Measurements from ENCODE around the gene GP5. TPM values are rescaled to one million over a fixed set of nuclear protein-coding genes. Genes with fewer than 3 reads are reported as not detected.

Gene GP5
- total and polyA plus RNA-seq, 4 donors: 0.03 to 3.3 (median 0.16) TPM

- H3K9me3 ChIP-seq (ENCODE audit: control insufficient read depth in 4 of 4, low read length in 3 of 4): no peaks in the 10 kb centered on the region
- peaks cover 5 to 50% (median 30%) of the 10 kb centered on the region in 4 donors for H3K36me3 ChIP-seq (ENCODE audit: control insufficient read depth in 4 of 4, insufficient read depth in 3 of 4, low read depth in 1 of 4, low read length in 3 of 4)
- no peak overlapping the region for H3K4me3 ChIP-seq (ENCODE audit: low read depth in 1 of 3, low read length in 3 of 3)
- H3K9ac ChIP-seq (ENCODE audit: low read depth in 1 of 2, low read length in 2 of 2): no peak overlapping the region
- no peak overlapping the region for H3K27ac ChIP-seq (ENCODE audit: low read depth in 1 of 2, low read length in 2 of 2)
- TF ChIP-seq JUND (IDR thresholded peaks at IDR 0.05) (no peak), CTCF (IDR thresholded peaks at IDR 0.05; ENCODE audit: low read depth, low read length, missing input control) (no peak), GABPA (IDR thresholded peaks at IDR 0.05 in 1 of 2, conservative IDR thresholded peaks at IDR 0.05 in 1 of 2) (no peak), HNF4G (IDR thresholded peaks at IDR 0.05) (no peak), HNF4A (conservative IDR thresholded peaks at IDR 0.05) (no peak), ZBTB33 (IDR thresholded peaks at IDR 0.05) (no peak), FOXA2 (IDR thresholded peaks at IDR 0.05) (no peak), RAD21 (IDR thresholded peaks at IDR 0.05) (no peak), SP1 (IDR thresholded peaks at IDR 0.05) (no peak), EGR1 (IDR thresholded peaks at IDR 0.05; ENCODE audit: low read depth in 2 of 2) (no peak), MAX (IDR thresholded peaks at IDR 0.05) (no peak), YY1 (IDR thresholded peaks at IDR 0.05) (no peak), TAF1 (conservative IDR thresholded peaks at IDR 0.05) (no peak), REST (IDR thresholded peaks at IDR 0.05) (no peak), FOXA1 (IDR thresholded peaks at IDR 0.05) (no peak), RXRA (IDR thresholded peaks at IDR 0.05) (no peak), NR2F2 (IDR thresholded peaks at IDR 0.05) (no peak), ATF3 (IDR thresholded peaks at IDR 0.05) (no peak)
- no peak for DNase-seq (ENCODE audit: low spot score)
- H3K27me3 ChIP-seq (ENCODE audit: control insufficient read depth in 4 of 4, insufficient read depth in 4 of 4, low read length in 3 of 4): no peaks in the 10 kb centered on the region
- 51% methylated on average over 2 of the region's 2 CpGs for WGBS
- H3K4me1 ChIP-seq (ENCODE audit: control insufficient read depth in 4 of 4, insufficient read depth in 4 of 4, low read length in 3 of 4): peaks cover 0 to 6% (median 0%) of the 10 kb centered on the region in 4 donors
Observed at GRCh38 chr3:194440756-194441155, 41.7 kb upstream of the GP5 start.

Measured in liver (tissue), 9 donors.